ENCODE results near the gene PARD6G.

DNA sequence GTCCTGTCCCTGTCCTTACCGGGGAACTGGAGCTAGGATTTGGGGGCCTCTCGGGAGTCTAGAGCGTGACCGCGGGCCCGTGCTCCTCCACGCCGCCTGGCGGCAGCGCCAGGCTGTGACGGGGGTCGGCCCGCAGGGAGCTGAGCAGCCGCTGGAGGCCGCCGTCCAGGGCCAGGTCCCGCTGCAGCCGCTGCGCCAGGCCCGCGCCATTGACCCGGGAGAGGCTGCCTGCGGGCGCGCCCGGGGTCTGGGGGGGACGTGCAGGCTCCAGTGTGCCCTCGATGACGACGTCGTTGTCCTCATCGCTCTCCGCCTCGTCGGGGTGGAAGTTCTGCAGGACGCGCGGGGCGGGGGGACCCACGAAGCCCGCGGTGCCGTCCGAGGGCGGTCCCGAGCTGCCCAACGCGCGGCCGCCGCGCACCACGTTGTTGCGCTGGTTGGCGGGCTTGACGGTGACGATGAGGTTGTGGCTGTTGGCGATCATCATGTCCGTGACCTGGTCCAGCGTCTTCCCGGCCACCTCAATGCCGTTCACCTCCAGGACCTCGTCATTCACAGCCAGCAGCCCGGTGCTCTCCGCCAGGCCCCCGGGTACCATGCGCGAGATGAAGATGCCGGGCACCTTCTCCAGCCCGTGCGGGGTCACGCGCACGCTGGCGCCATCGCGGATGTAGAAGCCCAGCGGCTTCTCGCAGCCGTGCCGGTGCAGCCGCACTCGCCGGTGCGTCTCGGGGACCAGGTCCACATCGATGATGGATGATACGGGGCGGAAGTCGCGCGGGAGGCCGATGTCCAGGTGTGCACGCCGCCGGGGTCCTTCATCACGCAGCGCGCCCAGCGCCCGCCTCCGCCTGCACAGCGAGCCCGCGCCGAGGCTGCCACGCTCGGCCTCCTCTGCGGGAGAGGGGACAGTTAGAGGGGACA is 87.3 kb downstream of the PARD6G start:
- TF ChIP-seq CTCF (IDR thresholded peaks at IDR 0.05) (peak in 5 of 6 experiments; percentile 38 to 76 (median 51)), POLR2A (IDR thresholded peaks at IDR 0.05) (no peak)

All from thyroid gland (tissue), 4 donors.